HG02571 (cell line): ENCODE measurements around the gene ATP6AP1.

Experiments
- ATAC-seq: cut with Tn5 transposase; IDR thresholded peaks from one replicate; pipeline ENCODE4 v1.9.1; 2021; ENCODE audit warnings: mild to moderate bottlenecking, moderate library complexity; ENCODE audit not compliant: unreplicated experiment

Gene ATP6AP1

GRCh38 chrX:154430479-154430878, 2.0 kb downstream of the ATP6AP1 start:
- ATAC-seq: no peak

DNA sequence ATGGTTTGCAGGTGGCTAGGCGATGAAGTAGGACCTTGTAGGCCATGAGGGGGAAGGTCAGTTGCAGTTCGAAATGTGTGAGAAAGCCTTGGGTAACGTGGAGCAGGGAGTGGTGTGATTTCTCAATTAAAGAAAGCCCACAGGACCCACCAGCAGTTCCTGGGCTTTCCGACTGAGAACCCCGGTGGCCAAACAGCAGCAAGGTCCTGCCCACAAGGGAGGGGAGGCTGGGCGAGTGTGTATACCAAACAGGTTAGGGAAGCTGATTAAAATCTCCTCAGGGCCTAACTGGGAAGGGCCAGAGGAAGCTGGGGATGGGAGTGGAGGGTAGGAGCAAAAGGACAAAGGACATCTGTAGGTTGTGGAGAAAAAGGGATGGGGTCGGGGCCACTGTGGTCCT, 2.4 kb downstream of the ATP6AP1 start:
- ATAC-seq: no peak

DNA sequence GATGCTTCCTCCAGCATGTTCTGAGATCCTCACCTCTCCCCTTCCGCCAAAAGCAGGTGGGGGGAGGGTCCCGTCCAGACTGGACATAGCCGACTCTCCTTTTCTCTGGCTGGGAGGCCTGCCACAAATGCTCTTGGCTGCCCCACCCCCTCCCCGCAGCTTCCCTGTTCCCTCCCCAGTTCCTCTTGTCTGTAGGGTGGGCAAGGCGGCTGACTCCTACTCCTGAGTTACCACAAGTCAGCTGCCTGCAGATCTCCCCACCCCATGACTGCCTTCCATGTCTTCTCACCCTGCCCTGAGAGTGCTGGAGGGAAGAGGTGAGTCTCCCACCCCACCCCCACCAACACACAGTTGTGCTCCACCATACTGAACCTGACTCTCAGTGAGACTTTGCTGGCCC, 2.9 kb downstream of the ATP6AP1 start:
- no peak for ATAC-seq

GRCh38 chrX:154432210-154432609, 3.7 kb downstream of the ATP6AP1 start:
- ATAC-seq: no peak

- ATAC-seq: no peak
Measured at GRCh38 chrX:154433605-154434004, 5.1 kb downstream of the ATP6AP1 start.

- no peak for ATAC-seq
Measured at GRCh38 chrX:154434394-154435168, 6.1 kb downstream of the ATP6AP1 start.

DNA sequence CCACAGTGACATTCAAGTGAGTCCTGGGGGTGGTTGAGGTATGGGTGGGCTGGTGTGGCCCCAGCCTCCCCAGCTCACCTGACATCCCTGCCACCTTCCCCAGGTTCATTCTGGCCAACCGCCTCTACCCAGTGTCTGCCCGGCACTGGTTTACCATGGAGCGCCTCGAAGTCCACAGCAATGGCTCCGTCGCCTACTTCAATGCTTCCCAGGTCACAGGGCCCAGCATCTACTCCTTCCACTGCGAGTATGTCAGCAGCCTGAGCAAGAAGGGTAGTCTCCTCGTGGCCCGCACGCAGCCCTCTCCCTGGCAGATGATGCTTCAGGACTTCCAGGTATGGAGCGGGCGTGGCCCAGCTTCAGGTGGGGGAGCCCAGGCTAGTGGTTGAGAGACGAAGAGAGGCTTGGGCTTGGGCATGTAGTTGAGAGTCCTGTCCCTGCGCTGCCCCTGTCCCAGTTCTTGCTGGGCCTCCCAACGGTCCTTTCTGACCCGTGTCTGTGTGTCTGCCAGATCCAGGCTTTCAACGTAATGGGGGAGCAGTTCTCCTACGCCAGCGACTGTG, 6.8 kb downstream of the ATP6AP1 start:
- ATAC-seq: no peak

- no peak for ATAC-seq
Measured at GRCh38 chrX:154436374-154436982, 8.0 kb downstream of the ATP6AP1 start.

GRCh38 chrX:154436983-154437752, 8.7 kb downstream of the ATP6AP1 start, which contains the start of gene GDI1:
TSS of gene GDI1 (plus strand) at chrX:154437154. CDS start at chrX:154437255, 101 bp downstream.
- no peak for ATAC-seq

DNA sequence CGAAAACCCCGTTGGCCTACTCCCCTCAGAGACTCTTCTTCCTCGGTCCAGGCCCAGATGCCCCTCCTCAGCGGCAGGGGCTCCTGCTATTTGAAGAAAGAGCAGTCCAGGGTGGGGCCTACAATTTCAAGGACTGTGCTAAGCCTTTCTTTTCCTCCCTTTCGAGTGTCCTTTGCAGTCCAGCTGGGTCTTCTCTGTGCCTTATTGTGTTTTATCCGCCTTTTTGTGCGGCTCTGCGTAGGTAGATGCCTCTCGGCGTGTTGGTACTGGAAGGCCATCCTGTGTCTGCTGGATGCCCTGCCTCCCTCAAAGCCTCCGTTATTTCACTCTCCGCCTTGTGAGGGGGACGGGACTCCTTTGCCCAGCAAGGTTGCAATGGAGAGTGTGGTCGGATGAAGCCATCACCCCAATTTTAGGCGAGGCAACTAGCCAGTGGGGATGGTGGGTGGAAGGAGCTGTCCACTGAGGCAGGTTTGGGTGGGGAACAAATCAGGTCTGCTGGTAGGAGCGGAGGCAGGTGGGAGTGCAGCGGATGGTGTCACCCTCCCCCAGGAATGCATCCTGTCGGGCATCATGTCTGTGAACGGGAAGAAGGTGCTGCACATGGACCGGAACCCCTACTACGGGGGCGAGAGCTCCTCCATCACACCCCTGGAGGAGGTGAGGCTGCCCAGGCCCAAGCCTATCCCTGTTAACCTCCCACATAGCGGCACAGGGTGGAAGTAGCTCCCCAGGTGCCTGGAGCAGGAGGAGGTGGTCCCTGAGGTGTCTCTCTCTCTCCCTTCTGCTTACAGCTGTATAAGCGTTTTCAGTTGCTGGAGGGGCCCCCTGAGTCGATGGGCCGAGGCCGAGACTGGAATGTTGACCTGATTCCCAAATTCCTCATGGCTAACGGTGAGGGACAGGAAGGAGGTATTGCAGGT, 9.8 kb downstream of the ATP6AP1 start:
- ATAC-seq: no peak

- ATAC-seq: no peak
Measured at GRCh38 chrX:154439841-154440240, 11.4 kb downstream of the ATP6AP1 start.

DNA sequence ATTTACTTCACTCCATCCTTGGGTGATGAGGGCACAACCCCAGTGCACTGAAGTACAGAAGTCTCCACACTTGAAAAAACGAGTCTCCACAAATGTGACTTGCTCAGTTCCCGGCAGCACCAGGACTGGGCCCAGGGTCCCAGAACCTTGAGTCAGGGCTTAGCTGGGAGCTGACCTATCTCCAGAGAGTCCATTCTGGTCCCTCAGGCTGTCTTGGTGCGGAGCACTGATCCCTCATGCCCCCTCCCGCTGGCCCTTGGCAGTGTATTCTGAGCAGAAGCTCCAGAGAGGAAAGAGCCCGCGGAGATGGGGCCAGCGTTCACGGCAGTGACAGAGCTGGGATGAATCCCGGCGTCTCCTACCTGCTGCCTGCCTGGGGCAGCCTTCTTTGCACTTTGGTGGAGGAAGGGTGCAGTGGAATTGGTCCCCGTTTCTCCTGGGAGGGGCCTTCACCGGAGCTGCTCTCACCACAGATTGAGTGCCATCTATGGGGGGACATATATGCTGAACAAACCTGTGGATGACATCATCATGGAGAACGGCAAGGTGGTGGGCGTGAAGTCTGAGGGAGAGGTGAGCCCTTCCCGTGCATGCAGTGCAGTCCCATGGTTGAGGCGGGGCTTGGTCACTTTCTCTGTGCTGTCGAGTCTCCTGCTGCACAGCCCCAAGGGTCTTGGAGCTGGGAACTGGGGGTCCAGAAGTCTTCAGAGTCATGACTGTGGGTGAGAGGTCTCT, 12.3 kb downstream of the ATP6AP1 start:
- ATAC-seq: no peak

GRCh38 chrX:154441564-154441963, 13.1 kb downstream of the ATP6AP1 start:
- no peak for ATAC-seq

DNA sequence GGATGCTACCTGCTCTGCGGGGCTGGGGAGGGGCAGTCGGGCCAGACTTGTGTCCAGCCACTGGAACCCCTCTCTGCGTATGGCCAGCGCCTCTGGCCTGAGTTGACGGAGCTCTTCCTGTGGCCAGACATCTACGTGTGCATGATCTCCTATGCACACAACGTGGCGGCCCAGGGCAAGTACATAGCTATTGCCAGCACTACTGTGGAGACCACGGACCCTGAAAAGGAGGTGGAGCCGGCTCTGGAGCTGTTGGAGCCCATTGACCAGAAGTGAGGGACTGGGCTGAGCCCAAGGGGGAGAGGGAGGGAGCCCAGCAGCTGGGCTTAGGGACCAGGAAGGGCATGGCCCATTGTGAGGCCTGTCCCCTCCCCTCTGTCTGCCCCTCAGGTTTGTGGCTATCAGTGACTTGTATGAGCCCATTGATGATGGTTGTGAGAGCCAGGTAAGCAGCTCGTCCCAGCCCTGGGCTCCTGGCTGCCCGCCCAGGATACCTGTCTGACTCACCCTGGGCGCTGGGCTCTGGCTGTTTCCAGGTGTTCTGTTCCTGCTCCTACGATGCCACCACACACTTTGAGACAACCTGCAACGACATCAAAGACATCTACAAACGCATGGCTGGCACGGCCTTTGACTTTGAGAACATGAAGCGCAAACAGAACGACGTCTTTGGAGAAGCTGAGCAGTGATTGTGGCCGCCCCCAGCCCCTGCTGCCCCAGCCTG, 13.7 kb downstream of the ATP6AP1 start:
- ATAC-seq: no peak

- no peak for ATAC-seq
Measured at GRCh38 chrX:154443479-154443910, 15.0 kb downstream of the ATP6AP1 start.

DNA sequence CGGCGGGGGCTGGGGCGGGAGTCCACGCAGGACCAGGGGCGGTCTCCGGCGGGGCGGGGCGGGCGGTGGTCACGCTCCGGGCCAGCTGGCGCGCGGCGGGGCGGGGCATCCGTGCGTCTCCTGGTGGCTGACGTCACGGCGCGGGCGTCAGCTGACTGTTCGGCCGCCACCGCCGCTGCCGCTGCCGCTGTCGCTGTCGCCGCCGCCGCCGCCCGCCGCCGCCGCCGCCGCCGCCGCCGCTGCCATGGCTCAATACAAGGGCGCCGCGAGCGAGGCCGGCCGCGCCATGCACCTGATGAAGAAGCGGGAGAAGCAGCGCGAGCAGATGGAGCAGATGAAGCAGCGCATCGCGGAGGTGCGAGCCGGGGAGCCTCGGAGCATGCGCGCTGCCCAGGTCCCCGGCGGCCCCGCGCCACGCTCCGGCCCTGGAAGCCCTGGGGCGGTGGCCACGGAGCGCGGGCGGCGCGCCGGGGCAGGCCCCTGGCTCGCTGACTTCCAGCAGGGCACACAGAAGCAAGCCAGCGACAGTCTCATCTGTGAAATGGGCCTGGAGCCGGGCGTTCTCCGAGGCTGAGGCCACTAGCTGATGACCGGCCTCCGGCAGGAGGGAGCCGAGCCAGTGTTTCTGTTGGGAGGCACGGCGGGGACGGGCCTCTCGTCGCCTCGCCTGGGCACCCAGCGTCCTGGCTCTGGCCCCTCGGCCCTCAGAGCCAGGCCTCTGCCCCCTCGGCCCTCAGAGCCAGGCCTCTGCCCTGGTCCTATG, 15.7 kb downstream of the ATP6AP1 start, which contains the start of gene FAM50A:
Gene FAM50A (plus strand): TSS at position 150 of the 763 bp plus-strand sequence. CDS start 95 bp downstream, at position 245.
- ATAC-seq: peak; percentile 64

- no peak for ATAC-seq
Measured at GRCh38 chrX:154444755-154445246, 16.3 kb downstream of the ATP6AP1 start.

- no peak for ATAC-seq
Measured at GRCh38 chrX:154445776-154446175, 17.3 kb downstream of the ATP6AP1 start.
